Natural killer cell (primary cell): Measurements from ENCODE around the gene SHOC2. TPM values are rescaled to one million over a fixed set of nuclear protein-coding genes. Genes with fewer than 3 reads are reported as not detected.

Source experiments
- ATAC-seq, 3 donors: fragments of 150-1000 bp in 2 of 3; fragments of 200-7000 bp in 1 of 3; cut with Tn5 transposase; 1 replicate in 1 of 3; 2 replicates in 2 of 3; pipeline ENCODE4 v1.10.0; 2021; ENCODE audit warnings: mild to moderate bottlenecking in 2 of 3, moderate library complexity in 2 of 3
- DNase-seq, 2 donors: peaks; one replicate each; pipeline versions ENCODE4 v3.0.0 to v3.0.0-alpha.2; 2013 to 2021; ENCODE audit warnings: mixed read lengths in 1 of 2
- H3K27ac ChIP-seq: one replicate; pipeline ENCODE4 v1.5.1; 2013; ENCODE audit warnings: mild to moderate bottlenecking, low read length
- H3K27me3 ChIP-seq: one replicate; pipeline ENCODE4 v1.6.1; 2013; ENCODE audit warnings: low read length; ENCODE audit not compliant: control insufficient read depth, insufficient read depth
- H3K36me3 ChIP-seq: one replicate; pipeline ENCODE4 v1.6.1; 2013; ENCODE audit warnings: low read length; ENCODE audit not compliant: control insufficient read depth, insufficient read depth
- H3K4me1 ChIP-seq: one replicate; pipeline ENCODE4 v1.6.1; 2013; ENCODE audit warnings: low read length; ENCODE audit not compliant: control insufficient read depth, insufficient read depth
- H3K4me3 ChIP-seq: one replicate; pipeline ENCODE4 v1.5.1; 2013; ENCODE audit warnings: low read length
- H3K9me3 ChIP-seq: one replicate; pipeline ENCODE4 v1.6.1; 2013; ENCODE audit warnings: low read length; ENCODE audit not compliant: control insufficient read depth, insufficient read depth
- H3K27ac Mint-ChIP-seq, 2 donors: one replicate each; pipeline ENCODE4 v1.8.0; 2022; ENCODE audit warnings: mild to moderate bottlenecking in 2 of 2, mixed read lengths in 2 of 2, moderate library complexity in 1 of 2
- H3K27me3 Mint-ChIP-seq, 2 donors: one replicate each; pipeline ENCODE4 v1.8.0; 2022; ENCODE audit warnings: low read depth in 2 of 2, mixed read lengths in 2 of 2
- H3K36me3 Mint-ChIP-seq: one replicate; pipeline ENCODE4 v1.8.0; 2022; ENCODE audit warnings: mixed read lengths
- H3K4me1 Mint-ChIP-seq, 2 donors: one replicate each; pipeline ENCODE4 v1.8.0; 2022; ENCODE audit warnings: mixed read lengths in 2 of 2
- H3K4me3 Mint-ChIP-seq: one replicate; pipeline ENCODE4 v1.8.0; 2022; ENCODE audit warnings: mild to moderate bottlenecking, moderate library complexity, mixed read lengths
- H3K9me3 Mint-ChIP-seq, 2 donors: one replicate each; pipeline ENCODE4 v1.8.0; 2022; ENCODE audit warnings: mixed read lengths in 2 of 2
- WGBS: methylation state at CpG from one replicate; pipeline ENCODE4 v1.1.7; 2013; ENCODE audit warnings: missing lambda C conversion rate; ENCODE audit not compliant: insufficient coverage; 5-methylcytosine and 5-hydroxymethylcytosine counted together
- intact Hi-C: fragments of 100-400 bp; cut with micrococcal nuclease; formaldehyde crosslinking; loops from one replicate; pipeline ENCODE4 v1.14.2; 2022
- total RNA-seq, 4 donors: library from RNA; stranded (reverse); fragments of 120-200 nt in 1 of 4; gene quantifications; one replicate each; pipeline versions ENCODE4 v1.2.3 to v1.2.4, GENCODE V29; 2013 to 2022
- TF ChIP-seq, protein P1 (sequence below): fragments of 200-600 bp; IDR thresholded peaks from one replicate; pipeline ENCODE4 v1.8.0; 2022; ENCODE audit warnings: antibody characterized with exemption

Gene SHOC2
- total RNA-seq, 3 donors from 2014 or later (not counting 1 experiment from before 2014, with no cell fraction given): 81.8 to 87.6 (median 85.7) TPM

- Mint-ChIP-seq H3K27ac (peak overlapping the region; percentile 96 to 98), H3K27me3 (no peaks in the 10 kb centered on the region), H3K4me3 (peak overlapping the region; percentile 96), H3K36me3 (no peaks in the 10 kb centered on the region), H3K9me3 (no peaks in the 10 kb centered on the region), H3K4me1 (peaks cover 50 to 69% of the 10 kb centered on the region in 2 donors)
- Histone ChIP-seq H3K27ac (peak overlapping the region; percentile 97), H3K36me3 (peaks cover 15% of the 10 kb centered on the region), H3K27me3 (no peaks in the 10 kb centered on the region), H3K9me3 (no peaks in the 10 kb centered on the region), H3K4me1 (peaks cover 45% of the 10 kb centered on the region), H3K4me3 (peak overlapping the region; percentile 95)
- ATAC-seq (peak; percentile 66 to 83 (median 73)), DNase-seq (peak; percentile 69 to 97)
- WGBS: under 1% methylated on average over 68 of the region's 70 CpGs
- intact Hi-C loops: loop anchor here (1.0 to 2.0 kb wide), 3 partner anchors 20 to 47 kb away; partner anchors contain the start of genes BBIP1 and SHOC2
- TF ChIP-seq, protein P1, sequence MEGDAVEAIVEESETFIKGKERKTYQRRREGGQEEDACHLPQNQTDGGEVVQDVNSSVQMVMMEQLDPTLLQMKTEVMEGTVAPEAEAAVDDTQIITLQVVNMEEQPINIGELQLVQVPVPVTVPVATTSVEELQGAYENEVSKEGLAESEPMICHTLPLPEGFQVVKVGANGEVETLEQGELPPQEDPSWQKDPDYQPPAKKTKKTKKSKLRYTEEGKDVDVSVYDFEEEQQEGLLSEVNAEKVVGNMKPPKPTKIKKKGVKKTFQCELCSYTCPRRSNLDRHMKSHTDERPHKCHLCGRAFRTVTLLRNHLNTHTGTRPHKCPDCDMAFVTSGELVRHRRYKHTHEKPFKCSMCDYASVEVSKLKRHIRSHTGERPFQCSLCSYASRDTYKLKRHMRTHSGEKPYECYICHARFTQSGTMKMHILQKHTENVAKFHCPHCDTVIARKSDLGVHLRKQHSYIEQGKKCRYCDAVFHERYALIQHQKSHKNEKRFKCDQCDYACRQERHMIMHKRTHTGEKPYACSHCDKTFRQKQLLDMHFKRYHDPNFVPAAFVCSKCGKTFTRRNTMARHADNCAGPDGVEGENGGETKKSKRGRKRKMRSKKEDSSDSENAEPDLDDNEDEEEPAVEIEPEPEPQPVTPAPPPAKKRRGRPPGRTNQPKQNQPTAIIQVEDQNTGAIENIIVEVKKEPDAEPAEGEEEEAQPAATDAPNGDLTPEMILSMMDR: no peak
Measured at GRCh38 chr10:110872145-110872983, 47.0 kb upstream of the SHOC2 start.

GRCh38 chr10:110872984-110873923, 46.1 kb upstream of the SHOC2 start:
- no peak for DNase-seq
- intact Hi-C loops: loop anchor here (1.0 to 2.0 kb wide), 3 partner anchors 20 to 46 kb away; partner anchors contain the start of genes BBIP1 and SHOC2
- Histone ChIP-seq H3K4me1 (peaks cover 36% of the 10 kb centered on the region), H3K36me3 (peaks cover 24% of the 10 kb centered on the region), H3K27ac (peak overlapping the region; percentile 97), H3K4me3 (peak overlapping the region; percentile 95), H3K27me3 (no peaks in the 10 kb centered on the region), H3K9me3 (no peaks in the 10 kb centered on the region)
- Mint-ChIP-seq H3K27ac (peak overlapping the region; percentile 96 to 98), H3K4me1 (peaks cover 42 to 68% of the 10 kb centered on the region in 2 donors), H3K36me3 (no peaks in the 10 kb centered on the region), H3K9me3 (no peaks in the 10 kb centered on the region), H3K4me3 (peak overlapping the region; percentile 96), H3K27me3 (no peaks in the 10 kb centered on the region)
- TF ChIP-seq, protein P1: no peak
- no peak for ATAC-seq
- WGBS: 2% methylated on average over 8 of the region's 16 CpGs

DNA sequence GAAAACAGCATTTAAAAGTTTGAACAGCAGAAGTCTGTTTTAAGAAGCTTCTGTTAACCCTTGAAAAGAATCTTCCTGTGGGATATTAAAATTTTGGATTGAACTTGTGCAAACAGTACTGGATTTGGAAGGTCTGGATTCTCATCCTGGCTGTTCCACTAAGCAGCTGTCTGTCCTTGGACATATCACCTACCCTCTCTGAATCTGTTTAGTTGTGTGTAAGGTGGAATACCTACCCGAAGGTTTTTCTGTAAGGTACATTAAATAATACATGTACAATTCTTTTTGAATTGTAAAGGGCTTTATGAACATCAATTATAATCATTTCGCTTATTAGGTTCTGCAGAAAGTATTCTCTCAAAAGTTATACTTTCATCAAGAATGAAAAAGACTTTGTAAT, 45.5 kb upstream of the SHOC2 start:
- peak overlapping the region; percentile 97 for H3K27ac ChIP-seq
- TF ChIP-seq, protein P1: no peak
- peaks cover 31% of the 10 kb centered on the region for H3K36me3 ChIP-seq
- H3K27me3 Mint-ChIP-seq: no peaks in the 10 kb centered on the region
- DNase-seq (no peak), ATAC-seq (no peak)
- H3K4me3 ChIP-seq: peak overlapping the region; percentile 95
- peak overlapping the region; percentile 77 for H3K4me3 Mint-ChIP-seq
- H3K27ac Mint-ChIP-seq: peak overlapping the region; percentile 96 to 98
- intact Hi-C loops: loop anchor here (2.0 kb wide), 1 partner anchor 19 kb away; no protein-coding TSS in a partner anchor
- WGBS: no CpG with 5 or more reads among the region's 2 CpGs
- H3K9me3 ChIP-seq: no peaks in the 10 kb centered on the region
- H3K36me3 Mint-ChIP-seq: no peaks in the 10 kb centered on the region
- peaks cover 30% of the 10 kb centered on the region for H3K4me1 ChIP-seq
- H3K9me3 Mint-ChIP-seq: no peaks in the 10 kb centered on the region
- no peaks in the 10 kb centered on the region for H3K27me3 ChIP-seq
- H3K4me1 Mint-ChIP-seq: peaks cover 36 to 66% of the 10 kb centered on the region in 2 donors
